ENCODE measurements around the gene KL. TPM values are rescaled to one million over a fixed set of nuclear protein-coding genes. Genes with fewer than 3 reads are reported as not detected.

Gene KL
- total RNA-seq, 1 experiment from 2014 or later, result not detected

- H2AFZ ChIP-seq (ENCODE audit: low read depth, low read length, poor library complexity, severe bottlenecking), result no peak overlapping the region
Measured at GRCh38 chr13:33109271-33109697, 93.1 kb downstream of the KL start.

More at GRCh38 chr13:33109271-33109697, 93.1 kb downstream of the KL start:
- H3K27me3 ChIP-seq (ENCODE audit: insufficient read depth, low read length), result no peaks in the 10 kb centered on the region
- H4K20me1 ChIP-seq (ENCODE audit: insufficient read depth), result no peaks in the 10 kb centered on the region
- TF ChIP-seq POLR2AphosphoS5 (IDR thresholded peaks at IDR 0.05; ENCODE audit: low read depth, low read length) (no peak), ZNF274 (IDR thresholded peaks at IDR 0.05; ENCODE audit: low read depth, low read length) (no peak), POLR2A (IDR thresholded peaks at IDR 0.05; ENCODE audit: borderline replicate concordance, extremely low read depth, insufficient read depth, insufficient read length) (no peak), YY1 (IDR thresholded peaks at IDR 0.05; ENCODE audit: extremely low read depth, insufficient replicate concordance, low read depth, low read length) (no peak), ATF3 (IDR thresholded peaks at IDR 0.05) (no peak), EZH2phosphoT487 (IDR thresholded peaks at IDR 0.05; ENCODE audit: borderline replicate concordance) (no peak), CEBPB (IDR thresholded peaks at IDR 0.05; ENCODE audit: low read depth) (no peak), ELF1 (IDR thresholded peaks at IDR 0.05; ENCODE audit: borderline replicate concordance, low read depth) (no peak), SIN3A (IDR thresholded peaks at IDR 0.05; ENCODE audit: low read depth) (no peak), MAX (IDR thresholded peaks at IDR 0.05) (no peak), ZFX (IDR thresholded peaks at IDR 0.05) (no peak), ZBTB33 (IDR thresholded peaks at IDR 0.05; ENCODE audit: extremely low read depth, insufficient replicate concordance, low read length) (no peak), CBX3 (IDR thresholded peaks at IDR 0.05; ENCODE audit: low read depth) (no peak), JUND (IDR thresholded peaks at IDR 0.05) (no peak), FOSL1 (IDR thresholded peaks at IDR 0.05; ENCODE audit: low read depth) (no peak), EGR1 (IDR thresholded peaks at IDR 0.05; ENCODE audit: low read depth) (no peak)
- H3K9me2 ChIP-seq (ENCODE audit: insufficient read depth), result no peaks in the 10 kb centered on the region
- no peak overlapping the region for H3K27ac ChIP-seq (ENCODE audit: low read depth, low read length)
- POLR2A ChIA-PET, result no interaction called here
- RAD21 ChIA-PET (ENCODE audit: low non-redundant PET in 1 of 2, low total read pairs in 2 of 2, uncharacterized antibody in 2 of 2, unreplicated experiment in 2 of 2), result no interaction called here
- no peak overlapping the region for H3K9ac ChIP-seq (ENCODE audit: low read length)
- no peaks in the 10 kb centered on the region for H3K79me2 ChIP-seq (ENCODE audit: insufficient read depth, low read length)
- no peaks in the 10 kb centered on the region for H3K36me3 ChIP-seq (ENCODE audit: control insufficient read depth in 1 of 2, insufficient read depth in 2 of 2, low read length in 2 of 2)
- DNase-seq (ENCODE audit: low read depth, low spot score) (no peak), ATAC-seq (no peak)
- H3K4me1 ChIP-seq (ENCODE audit: control insufficient read depth in 1 of 2, insufficient read depth in 2 of 2, low read length in 2 of 2), result peaks cover 0 to 13% of the 10 kb centered on the region in 2 experiments; a peak in 2 of 4 replicates
- intact Hi-C loops (cut with micrococcal nuclease), result no loop called here
- no peaks in the 10 kb centered on the region for H3K9me3 ChIP-seq (ENCODE audit: control insufficient read depth in 1 of 2, insufficient read depth in 1 of 2, low read depth in 1 of 2, low read length in 2 of 2)
- no peak overlapping the region for H3K4me3 ChIP-seq (replicated peaks in 1 of 2; ENCODE audit: low read depth in 1 of 2, low read length in 2 of 2)
- CTCF ChIA-PET, result no interaction called here
- H3K4me2 ChIP-seq (ENCODE audit: low read length), result no peak overlapping the region
- BruUV-seq (replicated peaks), result no TSS peak

All from HCT116 (cell line).